GM12873 (cell line): ENCODE data around the gene IZUMO3.

Experiments used
- CTCF ChIP-seq: IDR thresholded peaks from 2 replicates; pipeline ENCODE4 v1.5.1; 2012; ENCODE audit warnings: low read depth, mild to moderate bottlenecking, moderate library complexity, low read length, control low read depth; ENCODE audit not compliant: insufficient read depth; ENCODE audit errors: missing control alignments

The IZUMO3 gene, protein sequence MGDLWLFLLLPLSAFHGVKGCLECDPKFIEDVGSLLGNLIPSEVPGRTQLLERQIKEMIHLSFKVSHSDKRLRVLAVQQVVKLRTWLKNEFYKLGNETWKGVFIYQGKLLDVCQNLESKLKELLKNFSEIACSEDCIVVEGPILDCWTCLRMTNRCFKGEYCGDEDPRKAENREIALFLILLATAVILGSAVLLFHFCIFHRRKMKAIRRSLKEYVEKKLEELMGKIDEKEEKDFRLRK

GRCh38 chr9:24545847-24546522 is at the start of gene IZUMO3:
TSS of gene IZUMO3 (minus strand) at chr9:24545897. CDS start at chr9:24545649, 248 bp downstream.
- TF ChIP-seq CTCF: no peak

- TF ChIP-seq CTCF: no peak
These were observed 48.6 kb upstream of the IZUMO3 start for GRCh38 chr9:24594234-24594850.

DNA sequence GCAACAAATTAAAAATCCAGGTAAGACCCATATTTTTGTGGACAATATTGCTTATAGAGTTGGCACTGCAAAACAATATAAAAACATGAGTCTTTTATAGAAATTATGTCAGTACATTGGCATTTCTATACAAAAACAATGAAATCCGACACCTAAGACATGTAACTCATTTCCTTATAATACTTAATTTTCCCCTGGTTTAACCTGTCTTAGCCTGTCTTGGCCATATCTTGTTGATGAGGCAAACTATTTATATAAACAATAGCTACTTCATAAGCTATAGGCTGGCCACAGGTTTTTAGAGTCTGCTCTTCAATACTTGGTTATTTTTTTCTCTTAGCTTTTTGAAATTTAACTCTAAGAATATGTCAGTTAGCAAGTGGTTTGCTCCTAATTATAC is 44.7 kb upstream of the IZUMO3 start:
- no peak for TF ChIP-seq CTCF

- TF ChIP-seq CTCF: no peak
These were observed 42.2 kb upstream of the IZUMO3 start for GRCh38 chr9:24587883-24588282.

DNA sequence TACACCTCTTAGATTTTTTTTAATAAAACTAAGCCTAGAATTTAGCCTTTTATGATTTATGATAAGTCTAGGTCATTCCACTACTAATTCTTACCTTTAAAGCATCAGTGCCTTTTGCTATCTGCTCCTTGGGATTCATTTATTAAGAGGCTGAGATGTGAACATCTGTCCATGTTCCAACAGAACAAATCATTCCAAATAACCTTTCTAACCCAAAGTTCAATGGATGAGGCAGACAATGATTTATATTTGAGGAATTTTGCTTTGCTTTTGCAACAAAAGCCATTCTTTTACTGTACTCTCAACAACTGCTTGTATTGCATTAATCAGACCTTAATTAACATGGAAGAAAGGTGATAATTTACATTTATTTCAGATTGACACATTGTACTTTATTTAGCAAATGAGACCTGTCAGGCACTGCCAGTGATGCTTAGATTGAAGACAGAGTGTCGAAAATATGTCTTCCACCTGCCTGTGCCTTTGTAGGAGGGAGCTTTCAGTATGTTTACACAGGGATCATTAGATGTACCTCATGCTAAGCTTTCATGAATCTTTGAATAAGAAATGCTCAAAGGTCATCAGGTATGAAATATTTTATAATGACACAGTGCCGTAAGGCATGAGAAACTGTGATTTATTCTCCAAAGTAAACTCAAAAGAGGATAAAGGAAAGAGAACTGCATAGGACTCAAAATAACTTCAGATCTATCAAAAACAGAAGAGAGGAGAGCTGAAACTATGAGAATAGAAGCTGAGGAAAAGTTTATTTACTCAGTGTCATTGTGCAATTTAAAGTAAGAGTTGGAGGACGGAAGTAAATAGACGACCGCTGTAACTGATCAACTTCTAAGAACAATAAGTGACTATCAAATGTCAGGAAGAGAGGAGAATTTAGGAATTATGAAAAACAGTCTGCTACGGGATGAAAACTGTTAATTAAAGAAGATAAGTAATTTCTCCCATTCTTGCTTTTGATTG is 36.7 kb upstream of the IZUMO3 start:
- no peak for TF ChIP-seq CTCF

GRCh38 chr9:24572406-24572805 is 26.7 kb upstream of the IZUMO3 start:
- no peak for TF ChIP-seq CTCF

DNA sequence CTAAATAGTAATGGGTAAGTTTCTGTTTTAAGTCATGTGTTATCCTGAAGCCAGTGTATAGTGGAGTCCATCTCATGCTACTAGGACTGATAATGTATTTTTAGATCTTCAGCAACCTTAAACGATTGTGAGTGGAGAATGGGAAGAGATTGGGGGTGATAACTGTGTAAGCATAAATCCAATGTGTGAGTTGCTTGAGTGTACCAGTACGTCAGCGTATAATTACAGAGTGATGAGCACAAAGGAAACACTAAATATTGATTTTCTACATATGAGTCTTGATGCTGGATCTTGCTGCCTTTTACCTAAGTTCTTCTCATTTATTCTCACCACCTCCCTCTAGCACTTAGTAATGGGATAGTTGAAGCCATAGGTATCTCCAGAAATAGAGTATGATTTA is 16.3 kb upstream of the IZUMO3 start:
- no peak for TF ChIP-seq CTCF
